Breast epithelium (tissue), 4 donors: ENCODE measurements around the gene TEX22. TPM values are rescaled to one million over a fixed set of nuclear protein-coding genes. Genes with fewer than 3 reads are reported as not detected.

Source experiments
- DNase-seq, 2 donors: peaks; one replicate each; pipeline ENCODE4 v3.0.0-alpha.2; 2019; ENCODE audit warnings: low spot score in 2 of 2
- H3K27ac ChIP-seq, 2 donors: fragments of 200-600 bp; sonication (generic) in 1 of 2; one replicate each; pipeline ENCODE4 v1.5.1; 2016 to 2019; ENCODE audit warnings: mild to moderate bottlenecking in 1 of 2
- H3K27me3 ChIP-seq, 2 donors: fragments of 200-600 bp; sonication (generic) in 1 of 2; one replicate each; pipeline versions ENCODE4 v1.5.1 to v1.6.0; 2017 to 2019; ENCODE audit warnings: control low read depth in 1 of 2, mild to moderate bottlenecking in 1 of 2
- H3K36me3 ChIP-seq: fragments of 200-600 bp; one replicate; pipeline ENCODE4 v1.5.1; 2019
- H3K4me1 ChIP-seq, 2 donors: fragments of 200-600 bp; sonication (generic); one replicate each; pipeline ENCODE4 v1.5.1; 2016 to 2019; ENCODE audit warnings: control low read depth in 1 of 2
- H3K4me3 ChIP-seq, 3 donors: fragments of 200-600 bp; sonication (generic); 1 replicate in 2 of 3; 2 replicates in 1 of 3; pipeline ENCODE4 v1.5.1; 2016 to 2019; ENCODE audit warnings: mild to moderate bottlenecking in 3 of 3, moderate library complexity in 2 of 3
- H3K9me3 ChIP-seq, 2 donors: fragments of 200-600 bp; sonication (generic) in 1 of 2; one replicate each; pipeline ENCODE4 v1.5.1; 2016 to 2019; ENCODE audit warnings: control low read depth in 1 of 2
- POLR2A ChIP-seq: fragments of 450-650 bp; IDR thresholded peaks from one replicate; pipeline ENCODE4 v1.6.1; 2016; ENCODE audit warnings: antibody characterized with exemption, mild to moderate bottlenecking, moderate library complexity
- POLR2AphosphoS5 ChIP-seq, 3 donors: sonication (generic); formaldehyde crosslinking; IDR thresholded peaks; one replicate each; pipeline ENCODE4 v1.6.1; 2017; ENCODE audit warnings: antibody characterized with exemption in 3 of 3
- intact Hi-C: fragments of 100-400 bp; cut with DNase I; formaldehyde crosslinking; loops from one replicate; pipeline ENCODE4 v1.15.1; 2023; ENCODE audit warnings: low total_unique reads
- total RNA-seq, 3 donors: library from RNA; depleted of rRNA; stranded (reverse); fragments of >200 nt; gene quantifications; one replicate each; pipeline ENCODE4 v1.1.0, GENCODE V29; 2016
- TF ChIP-seq, protein P1 (sequence below), 3 donors: fragments of 450-650 bp; IDR thresholded peaks; one replicate each; pipeline ENCODE4 v1.5.1; 2016 to 2017; ENCODE audit warnings: antibody characterized with exemption in 3 of 3, mild to moderate bottlenecking in 3 of 3, moderate library complexity in 3 of 3

Gene TEX22
- total RNA-seq, 3 donors from 2014 or later, result 0.33 to 0.64 (median 0.59) TPM

DNA sequence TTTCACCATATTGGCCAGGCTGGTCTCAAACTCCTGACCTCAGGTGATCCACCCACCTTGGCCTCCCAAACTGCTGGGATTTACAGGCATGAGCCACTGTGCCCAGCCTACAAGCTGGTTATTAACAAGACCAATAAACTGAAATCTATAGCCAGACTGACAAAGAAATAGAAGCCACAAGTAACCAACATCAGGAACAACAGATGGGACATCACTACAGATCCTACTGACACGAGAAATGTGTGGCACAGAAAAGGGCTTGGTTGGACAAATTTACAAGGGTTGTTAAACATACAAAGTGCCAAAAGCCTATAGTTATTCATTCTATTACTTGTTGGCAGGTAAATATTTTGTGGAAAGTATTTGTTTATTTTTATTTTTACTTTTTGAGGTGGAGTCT, 32.9 kb downstream of the TEX22 start:
- intact Hi-C loops, result no loop called here
- TF ChIP-seq POLR2AphosphoS5 (IDR thresholded peaks at IDR 0.05) (no peak), POLR2A (no peak)
- TF ChIP-seq, protein P1, sequence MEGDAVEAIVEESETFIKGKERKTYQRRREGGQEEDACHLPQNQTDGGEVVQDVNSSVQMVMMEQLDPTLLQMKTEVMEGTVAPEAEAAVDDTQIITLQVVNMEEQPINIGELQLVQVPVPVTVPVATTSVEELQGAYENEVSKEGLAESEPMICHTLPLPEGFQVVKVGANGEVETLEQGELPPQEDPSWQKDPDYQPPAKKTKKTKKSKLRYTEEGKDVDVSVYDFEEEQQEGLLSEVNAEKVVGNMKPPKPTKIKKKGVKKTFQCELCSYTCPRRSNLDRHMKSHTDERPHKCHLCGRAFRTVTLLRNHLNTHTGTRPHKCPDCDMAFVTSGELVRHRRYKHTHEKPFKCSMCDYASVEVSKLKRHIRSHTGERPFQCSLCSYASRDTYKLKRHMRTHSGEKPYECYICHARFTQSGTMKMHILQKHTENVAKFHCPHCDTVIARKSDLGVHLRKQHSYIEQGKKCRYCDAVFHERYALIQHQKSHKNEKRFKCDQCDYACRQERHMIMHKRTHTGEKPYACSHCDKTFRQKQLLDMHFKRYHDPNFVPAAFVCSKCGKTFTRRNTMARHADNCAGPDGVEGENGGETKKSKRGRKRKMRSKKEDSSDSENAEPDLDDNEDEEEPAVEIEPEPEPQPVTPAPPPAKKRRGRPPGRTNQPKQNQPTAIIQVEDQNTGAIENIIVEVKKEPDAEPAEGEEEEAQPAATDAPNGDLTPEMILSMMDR (IDR thresholded peaks at IDR 0.05), result no peak
- peaks cover 0 to 5% of the 10 kb centered on the region in 2 donors for H3K9me3 ChIP-seq
- H3K27me3 ChIP-seq, result no peaks in the 10 kb centered on the region
- peaks cover 0 to 3% of the 10 kb centered on the region in 2 donors for H3K4me1 ChIP-seq
- DNase-seq, result no peak
- H3K36me3 ChIP-seq, result no peaks in the 10 kb centered on the region
- H3K27ac ChIP-seq, result peak overlapping the region; percentile 29 to 58
- no peak overlapping the region for H3K4me3 ChIP-seq

DNA sequence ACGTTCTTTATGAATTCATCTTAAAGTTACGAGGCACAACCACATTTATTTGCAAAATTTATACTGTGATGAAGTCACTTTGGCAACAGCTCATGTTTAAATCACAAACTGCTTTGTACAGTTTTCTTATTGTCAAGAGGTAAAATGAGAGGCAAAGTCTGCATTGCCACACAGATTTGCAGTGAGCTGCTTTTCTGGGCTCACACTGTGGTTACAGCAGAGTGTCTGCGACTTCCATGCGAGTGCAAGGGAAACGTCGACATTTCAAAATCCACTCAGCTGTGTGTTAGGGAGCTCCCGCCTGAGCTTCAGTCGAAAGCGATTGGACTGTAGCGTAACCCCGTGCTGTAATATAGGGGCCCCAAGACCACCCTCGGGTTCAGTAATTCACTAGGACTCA, 34.3 kb downstream of the TEX22 start:
- Histone ChIP-seq H3K27me3 (no peaks in the 10 kb centered on the region), H3K9me3 (no peaks in the 10 kb centered on the region), H3K4me1 (peaks cover 0 to 3% of the 10 kb centered on the region in 2 donors), H3K4me3 (no peak overlapping the region), H3K27ac (no peak overlapping the region), H3K36me3 (no peaks in the 10 kb centered on the region)
- TF ChIP-seq, protein P1 (IDR thresholded peaks at IDR 0.05), result no peak
- TF ChIP-seq POLR2A (no peak), POLR2AphosphoS5 (IDR thresholded peaks at IDR 0.05) (no peak)
- DNase-seq, result no peak
- intact Hi-C loops, result no loop called here

DNA sequence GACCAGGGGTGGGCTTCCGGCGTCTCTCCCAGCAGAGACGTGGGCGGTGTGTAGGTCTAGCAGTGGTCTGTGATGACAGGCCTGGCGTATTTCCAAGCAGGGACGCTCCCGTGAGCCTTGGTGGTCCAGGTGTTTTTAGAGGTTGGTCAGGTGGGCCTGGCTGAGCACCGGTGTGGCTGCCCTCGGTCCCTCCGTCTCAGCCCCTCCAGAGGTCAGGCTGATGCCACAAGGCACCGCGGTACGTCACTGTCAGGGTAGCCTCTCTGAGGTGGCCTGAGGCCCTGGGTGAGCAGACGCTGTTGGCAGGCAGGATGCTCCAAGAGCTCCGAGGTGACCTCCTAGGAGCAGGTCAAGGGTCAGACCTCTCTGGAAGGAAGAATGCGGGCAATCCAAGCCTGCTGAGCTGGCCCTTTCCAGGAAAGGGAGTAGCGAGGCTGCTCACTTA, 34.8 kb downstream of the TEX22 start:
- TF ChIP-seq, protein P1 (IDR thresholded peaks at IDR 0.05), result no peak
- no peak for TF ChIP-seq POLR2A
- TF ChIP-seq POLR2AphosphoS5 (IDR thresholded peaks at IDR 0.05), result no peak
- Histone ChIP-seq H3K9me3 (no peaks in the 10 kb centered on the region), H3K27ac (no peak overlapping the region), H3K4me1 (peaks cover 0 to 3% of the 10 kb centered on the region in 2 donors), H3K36me3 (no peaks in the 10 kb centered on the region), H3K27me3 (no peaks in the 10 kb centered on the region), H3K4me3 (no peak overlapping the region)
- no peak for DNase-seq
- intact Hi-C loops, result no loop called here

DNA sequence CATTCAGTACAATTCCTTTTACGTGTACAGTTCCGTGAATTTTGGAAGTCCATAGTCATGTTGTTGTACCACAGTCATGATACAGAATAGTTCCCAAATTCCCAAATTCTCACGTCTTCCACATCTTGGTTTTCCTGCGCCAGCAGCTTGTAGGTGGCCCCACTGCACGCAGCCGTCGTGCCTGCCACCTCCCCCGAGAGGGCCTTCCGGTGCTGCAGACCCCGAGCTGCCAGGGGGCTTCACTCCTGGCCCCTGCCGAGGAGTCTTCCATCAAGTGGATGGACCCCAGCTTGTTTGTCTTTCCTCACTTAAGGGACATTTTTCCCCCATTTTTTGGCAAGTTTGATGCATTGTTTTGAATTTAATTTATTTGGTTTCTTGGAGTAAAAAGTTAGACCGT, 38.1 kb downstream of the TEX22 start:
- H3K27me3 ChIP-seq, result no peaks in the 10 kb centered on the region
- no peak overlapping the region for H3K4me3 ChIP-seq
- H3K4me1 ChIP-seq, result no peaks in the 10 kb centered on the region
- DNase-seq, result no peak
- no peak overlapping the region for H3K27ac ChIP-seq
- intact Hi-C loops, result no loop called here
- TF ChIP-seq, protein P1 (IDR thresholded peaks at IDR 0.05), result no peak
- no peak for TF ChIP-seq POLR2A
- no peak for TF ChIP-seq POLR2AphosphoS5 (IDR thresholded peaks at IDR 0.05)
- H3K36me3 ChIP-seq, result no peaks in the 10 kb centered on the region
- H3K9me3 ChIP-seq, result no peaks in the 10 kb centered on the region

DNA sequence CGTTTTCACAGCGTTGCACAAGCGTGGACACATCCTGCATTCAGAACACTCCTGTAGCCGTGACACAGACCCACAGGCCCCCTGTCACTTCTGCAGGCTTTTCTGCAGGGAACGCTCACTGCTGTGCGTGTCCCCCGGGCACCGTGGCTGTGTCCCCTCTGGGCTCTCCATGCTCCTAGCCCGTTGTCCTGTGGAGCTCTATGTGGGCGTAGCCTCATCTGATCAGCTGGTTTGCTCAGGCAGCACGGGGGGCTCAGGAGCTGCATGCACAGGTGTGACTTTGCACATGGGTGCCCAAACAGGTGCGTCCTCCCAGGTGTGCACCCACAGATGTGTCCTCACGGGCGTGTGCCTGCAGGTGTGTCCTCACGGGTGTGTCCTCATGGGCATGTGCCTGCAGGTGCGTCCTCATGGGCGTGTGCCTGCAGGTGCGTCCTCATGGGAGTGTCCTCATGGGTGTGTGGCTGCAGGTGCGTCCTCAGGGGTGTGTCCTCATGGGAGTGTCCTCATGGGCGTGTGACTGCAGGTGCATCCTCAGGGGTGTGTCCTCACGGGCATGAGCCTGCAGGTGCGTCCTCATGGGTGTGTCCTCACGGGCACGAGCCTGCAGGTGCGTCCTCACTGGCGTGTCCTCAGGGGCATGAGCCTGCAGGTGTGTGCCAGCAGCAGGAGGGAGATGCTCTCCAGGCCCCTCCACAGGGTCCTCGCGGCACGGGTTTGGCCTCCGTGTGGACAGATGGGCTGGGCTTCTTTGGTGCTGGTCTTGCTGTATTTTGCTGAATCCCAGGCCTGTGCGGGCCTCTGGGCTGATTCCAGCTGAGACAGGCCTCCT, 38.8 kb downstream of the TEX22 start:
- Histone ChIP-seq H3K4me1 (no peaks in the 10 kb centered on the region), H3K36me3 (no peaks in the 10 kb centered on the region), H3K4me3 (no peak overlapping the region), H3K9me3 (no peaks in the 10 kb centered on the region), H3K27me3 (no peaks in the 10 kb centered on the region), H3K27ac (no peak overlapping the region)
- TF ChIP-seq POLR2AphosphoS5 (IDR thresholded peaks at IDR 0.05), result no peak
- TF ChIP-seq, protein P1 (IDR thresholded peaks at IDR 0.05), result no peak
- no peak for TF ChIP-seq POLR2A
- no peak for DNase-seq
- intact Hi-C loops, result no loop called here
